ENCODE data around the gene ZNF283.
"Not testable (repeated sequence)": the region's sequence is repeated elsewhere in the genome, so short reads cannot be mapped to it uniquely, and the experiment has no call there.

Gene ZNF283

DNA sequence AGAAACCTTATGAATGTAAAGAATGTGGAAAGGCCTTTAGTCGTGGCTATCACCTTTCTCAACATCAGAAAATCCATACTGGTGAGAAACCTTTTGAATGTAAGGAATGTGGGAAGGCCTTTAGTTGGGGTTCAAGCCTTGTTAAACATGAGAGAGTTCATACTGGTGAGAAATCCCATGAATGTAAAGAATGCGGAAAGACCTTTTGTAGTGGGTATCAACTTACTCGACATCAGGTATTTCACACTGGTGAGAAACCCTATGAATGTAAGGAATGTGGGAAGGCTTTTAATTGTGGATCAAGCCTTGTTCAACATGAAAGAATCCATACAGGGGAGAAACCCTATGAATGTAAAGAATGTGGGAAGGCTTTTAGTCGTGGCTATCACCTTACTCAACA, 20.8 kb downstream of the ZNF283 start:
- Histone ChIP-seq H2AFZ (no peak overlapping the region), H3K27me3 (ENCODE audit: control insufficient read depth, insufficient read depth, low read length) (no peaks in the 10 kb centered on the region), H3K36me3 (ENCODE audit: control insufficient read depth, insufficient read depth, low read length) (peaks cover 48% of the 10 kb centered on the region), H3K79me2 (no peaks in the 10 kb centered on the region), H3K4me1 (no peaks in the 10 kb centered on the region), H3K4me3 (ENCODE audit: low read depth, low read length) (no peak overlapping the region), H3K9ac (no peak overlapping the region), H3K4me2 (ENCODE audit: low read length) (no peak overlapping the region), H3K27ac (no peak overlapping the region), H3K9me3 (ENCODE audit: control insufficient read depth, low read length) (peaks cover 33% of the 10 kb centered on the region)
- TF ChIP-seq, protein P1, sequence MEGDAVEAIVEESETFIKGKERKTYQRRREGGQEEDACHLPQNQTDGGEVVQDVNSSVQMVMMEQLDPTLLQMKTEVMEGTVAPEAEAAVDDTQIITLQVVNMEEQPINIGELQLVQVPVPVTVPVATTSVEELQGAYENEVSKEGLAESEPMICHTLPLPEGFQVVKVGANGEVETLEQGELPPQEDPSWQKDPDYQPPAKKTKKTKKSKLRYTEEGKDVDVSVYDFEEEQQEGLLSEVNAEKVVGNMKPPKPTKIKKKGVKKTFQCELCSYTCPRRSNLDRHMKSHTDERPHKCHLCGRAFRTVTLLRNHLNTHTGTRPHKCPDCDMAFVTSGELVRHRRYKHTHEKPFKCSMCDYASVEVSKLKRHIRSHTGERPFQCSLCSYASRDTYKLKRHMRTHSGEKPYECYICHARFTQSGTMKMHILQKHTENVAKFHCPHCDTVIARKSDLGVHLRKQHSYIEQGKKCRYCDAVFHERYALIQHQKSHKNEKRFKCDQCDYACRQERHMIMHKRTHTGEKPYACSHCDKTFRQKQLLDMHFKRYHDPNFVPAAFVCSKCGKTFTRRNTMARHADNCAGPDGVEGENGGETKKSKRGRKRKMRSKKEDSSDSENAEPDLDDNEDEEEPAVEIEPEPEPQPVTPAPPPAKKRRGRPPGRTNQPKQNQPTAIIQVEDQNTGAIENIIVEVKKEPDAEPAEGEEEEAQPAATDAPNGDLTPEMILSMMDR (IDR thresholded peaks at IDR 0.05): no peak

DNA sequence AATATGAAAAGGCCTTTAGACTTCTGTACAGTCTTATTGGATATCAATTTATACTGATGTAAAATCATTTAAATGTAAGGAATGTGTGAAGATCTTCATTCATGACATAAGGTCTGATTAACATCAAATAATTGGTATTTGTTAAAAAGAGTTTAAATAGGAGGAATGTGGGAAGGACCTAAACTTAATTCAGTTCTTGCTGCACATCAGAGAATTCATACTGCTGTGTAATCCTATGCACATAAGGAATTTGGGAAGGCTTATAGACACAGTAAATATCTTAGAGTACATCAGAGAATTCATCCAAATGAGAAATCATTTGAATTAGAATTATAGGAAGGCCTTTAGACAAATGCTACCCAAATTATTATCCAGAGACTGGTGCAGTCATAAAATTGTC, 21.7 kb downstream of the ZNF283 start:
- no peaks in the 10 kb centered on the region for H3K79me2 ChIP-seq
- TF ChIP-seq, protein P1 (IDR thresholded peaks at IDR 0.05): no peak
- H3K27ac ChIP-seq: no peak overlapping the region
- H3K27me3 ChIP-seq (ENCODE audit: control insufficient read depth, insufficient read depth, low read length): no peaks in the 10 kb centered on the region
- H3K4me3 ChIP-seq (ENCODE audit: low read depth, low read length): no peak overlapping the region
- peaks cover 43% of the 10 kb centered on the region for H3K36me3 ChIP-seq (ENCODE audit: control insufficient read depth, insufficient read depth, low read length)
- peaks cover 33% of the 10 kb centered on the region for H3K9me3 ChIP-seq (ENCODE audit: control insufficient read depth, low read length)
- no peak overlapping the region for H2AFZ ChIP-seq
- H3K4me1 ChIP-seq: no peaks in the 10 kb centered on the region
- H3K9ac ChIP-seq: no peak overlapping the region
- no peak overlapping the region for H3K4me2 ChIP-seq (ENCODE audit: low read length)

DNA sequence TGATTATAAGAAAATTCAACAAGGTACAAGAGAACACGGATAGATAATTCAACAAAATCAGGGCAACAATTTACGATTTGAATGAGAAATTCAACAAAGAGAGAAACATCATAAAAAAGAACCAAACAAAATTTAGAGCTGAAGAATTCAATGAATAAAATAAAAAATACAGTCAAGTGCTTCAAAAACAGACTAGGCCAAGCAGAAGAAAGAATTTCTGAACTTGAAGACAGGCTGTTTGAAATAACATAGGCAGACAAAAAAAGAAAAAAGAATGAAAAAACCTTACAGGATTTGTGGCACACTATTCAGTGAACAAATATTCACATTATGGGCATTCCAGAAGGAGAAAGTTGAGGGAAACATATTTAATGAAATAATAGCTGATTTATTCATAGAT, 31.1 kb downstream of the ZNF283 start:
- no peak overlapping the region for H3K27ac ChIP-seq

DNA sequence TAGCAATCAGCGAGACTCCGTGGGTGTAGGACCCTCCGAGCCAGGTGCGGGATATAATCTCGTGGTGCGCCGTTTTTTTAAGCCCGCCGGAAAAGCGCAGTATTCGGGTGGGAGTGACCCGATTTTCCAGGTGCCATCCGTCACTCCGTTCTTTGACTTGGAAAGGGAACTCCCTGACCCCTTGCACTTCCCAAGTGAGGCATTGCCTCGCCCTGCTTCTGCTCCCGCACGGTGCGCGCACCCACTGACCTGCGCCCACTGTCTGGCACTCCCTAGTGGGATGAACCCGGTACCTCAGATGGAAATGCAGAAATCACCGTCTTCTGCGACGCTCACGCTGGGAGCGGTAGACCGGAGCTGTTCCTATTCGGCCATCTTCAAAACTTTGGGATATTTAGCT, 39.8 kb downstream of the ZNF283 start:
- Histone ChIP-seq H3K9me3 (ENCODE audit: control insufficient read depth, low read length) (peaks cover 31% of the 10 kb centered on the region), H3K36me3 (ENCODE audit: control insufficient read depth, insufficient read depth, low read length) (peaks cover 18% of the 10 kb centered on the region)
- H3K4me1 ChIP-seq; H2AFZ ChIP-seq; H3K27ac ChIP-seq; H3K27me3 ChIP-seq (ENCODE audit: control insufficient read depth, insufficient read depth, low read length); H3K4me3 ChIP-seq (ENCODE audit: low read depth, low read length); H3K4me2 ChIP-seq (ENCODE audit: low read length); H3K79me2 ChIP-seq; H3K9ac ChIP-seq: not testable (repeated sequence)

More for the DNA sequence above, 31.1 kb downstream of the ZNF283 start:
- H3K27me3 ChIP-seq (ENCODE audit: control insufficient read depth, insufficient read depth, low read length): no peaks in the 10 kb centered on the region
- H3K9me3 ChIP-seq (ENCODE audit: control insufficient read depth, low read length): peaks cover 25% of the 10 kb centered on the region
- TF ChIP-seq, protein P1 (IDR thresholded peaks at IDR 0.05): no peak
- H3K4me2 ChIP-seq (ENCODE audit: low read length): no peak overlapping the region
- H3K36me3 ChIP-seq (ENCODE audit: control insufficient read depth, insufficient read depth, low read length): no peaks in the 10 kb centered on the region
- H3K9ac ChIP-seq: no peak overlapping the region
- H2AFZ ChIP-seq: no peak overlapping the region
- H3K4me1 ChIP-seq: no peaks in the 10 kb centered on the region
- no peaks in the 10 kb centered on the region for H3K79me2 ChIP-seq
- H3K4me3 ChIP-seq (ENCODE audit: low read depth, low read length): no peak overlapping the region

DNA sequence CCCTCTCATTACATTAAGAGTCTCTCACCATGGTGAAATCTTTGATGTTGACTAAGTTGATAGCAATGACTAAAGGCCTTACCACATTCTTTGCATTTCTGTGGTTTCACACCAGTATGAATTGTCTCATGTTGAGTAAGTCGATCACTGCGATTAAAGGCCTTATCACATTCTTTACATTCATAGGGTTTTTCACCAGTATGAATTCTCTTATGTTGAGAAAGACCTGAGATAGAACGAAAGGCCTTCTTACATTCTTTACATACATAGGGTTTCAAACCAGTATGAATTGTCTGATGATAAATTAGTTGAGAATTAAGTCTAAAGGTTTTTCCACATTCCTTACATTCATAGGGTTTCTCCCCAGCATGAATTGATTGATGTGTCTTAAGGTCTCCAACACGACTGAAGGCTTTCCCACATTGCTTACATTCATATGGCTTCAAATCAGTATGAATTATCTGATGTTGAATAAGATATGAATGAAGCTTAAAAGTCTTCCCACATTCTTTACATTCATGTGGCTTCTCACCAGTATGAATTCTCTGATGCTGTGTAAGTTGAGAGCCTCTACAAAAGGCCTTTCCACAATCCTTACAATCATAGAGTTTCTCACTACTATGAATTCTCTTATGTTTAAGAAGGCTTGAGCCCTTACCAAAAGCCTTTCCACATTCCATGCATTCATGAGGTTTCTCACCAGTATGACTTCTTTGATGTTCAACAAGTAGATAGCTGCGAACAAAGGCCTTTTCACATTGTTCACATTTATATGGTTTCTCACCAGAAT, 45.6 kb downstream of the ZNF283 start:
- H3K27me3 ChIP-seq (ENCODE audit: control insufficient read depth, insufficient read depth, low read length): no peaks in the 10 kb centered on the region
- no peak overlapping the region for H3K4me3 ChIP-seq (ENCODE audit: low read depth, low read length)
- peaks cover 38% of the 10 kb centered on the region for H3K9me3 ChIP-seq (ENCODE audit: control insufficient read depth, low read length)
- no peak overlapping the region for H3K27ac ChIP-seq
- TF ChIP-seq, protein P1 (IDR thresholded peaks at IDR 0.05): no peak
- H3K9ac ChIP-seq: no peak overlapping the region
- H3K4me2 ChIP-seq (ENCODE audit: low read length): no peak overlapping the region
- no peak overlapping the region for H2AFZ ChIP-seq
- no peaks in the 10 kb centered on the region for H3K79me2 ChIP-seq
- peaks cover 39% of the 10 kb centered on the region for H3K36me3 ChIP-seq (ENCODE audit: control insufficient read depth, insufficient read depth, low read length)
- no peaks in the 10 kb centered on the region for H3K4me1 ChIP-seq
